Measurements from ENCODE around the gene PTPRR.

- TF ChIP-seq CTCF (IDR thresholded peaks at IDR 0.05): no peak
- no peak for TF ChIP-seq EHMT2 (IDR thresholded peaks at IDR 0.05; ENCODE audit: low read depth)
- TF ChIP-seq JUNB (IDR thresholded peaks at IDR 0.05): no peak
- TF ChIP-seq RCOR1 (IDR thresholded peaks at IDR 0.05; ENCODE audit: low read depth, low read length): no peak
- TF ChIP-seq GATA3 (IDR thresholded peaks at IDR 0.05; ENCODE audit: borderline replicate concordance): no peak
- TF ChIP-seq NFE2L2 (conservative IDR thresholded peaks at IDR 0.05; ENCODE audit: low read length): no peak
- TF ChIP-seq MYC (IDR thresholded peaks at IDR 0.05; ENCODE audit: borderline replicate concordance, low read length): no peak
Measured at GRCh38 chr12:70823182-70823976, 97.2 kb downstream of the PTPRR start.
